Ishikawa (cell line): Measurements from ENCODE around the gene THRAP3.

Experiments used
- CEBPB ChIP-seq: IDR thresholded peaks from 2 replicates; pipeline ENCODE4 v1.6.1; 2012
- CREB1 ChIP-seq: IDR thresholded peaks from 2 replicates; pipeline ENCODE4 v1.6.1; 2012; ENCODE audit warnings: low read depth
- EGR1 ChIP-seq: IDR thresholded peaks from 2 replicates; pipeline ENCODE4 v1.6.1; 2012
- EP300 ChIP-seq: IDR thresholded peaks from 2 replicates; pipeline ENCODE4 v1.6.1; 2012; ENCODE audit warnings: borderline replicate concordance
- FOXM1 ChIP-seq: IDR thresholded peaks from 2 replicates; pipeline ENCODE4 v1.6.1; 2012; ENCODE audit warnings: low read depth, borderline replicate concordance
- NFIC ChIP-seq: IDR thresholded peaks from 2 replicates; pipeline ENCODE4 v1.6.1; 2012
- RAD21 ChIP-seq: IDR thresholded peaks from 2 replicates; pipeline ENCODE4 v1.6.1; 2012; ENCODE audit warnings: low read depth
- TAF1 ChIP-seq: IDR thresholded peaks from 2 replicates; pipeline ENCODE4 v1.6.1; 2012; ENCODE audit warnings: low read depth, mild to moderate bottlenecking
- TCF12 ChIP-seq: IDR thresholded peaks from 2 replicates; pipeline ENCODE4 v1.6.1; 2012; ENCODE audit warnings: low read depth
- TEAD4 ChIP-seq: IDR thresholded peaks from 2 replicates; pipeline ENCODE4 v1.6.1; 2012
- YY1 ChIP-seq: IDR thresholded peaks from 2 replicates; pipeline ENCODE4 v1.6.1; 2012; ENCODE audit warnings: low read depth
- ZBTB7A ChIP-seq: IDR thresholded peaks from 2 replicates; pipeline ENCODE4 v1.6.1; 2012; ENCODE audit warnings: low read depth
- TF ChIP-seq, protein P1 (sequence below): IDR thresholded peaks from 2 replicates; pipeline ENCODE4 v1.6.1; 2012
- TF ChIP-seq, protein P2 (sequence below): IDR thresholded peaks from 2 replicates; pipeline ENCODE4 v1.6.1; 2012
- TF ChIP-seq, protein P3 (sequence below): IDR thresholded peaks from 2 replicates; pipeline ENCODE4 v1.6.1; 2012; ENCODE audit warnings: low read depth, mild to moderate bottlenecking

Gene THRAP3

DNA sequence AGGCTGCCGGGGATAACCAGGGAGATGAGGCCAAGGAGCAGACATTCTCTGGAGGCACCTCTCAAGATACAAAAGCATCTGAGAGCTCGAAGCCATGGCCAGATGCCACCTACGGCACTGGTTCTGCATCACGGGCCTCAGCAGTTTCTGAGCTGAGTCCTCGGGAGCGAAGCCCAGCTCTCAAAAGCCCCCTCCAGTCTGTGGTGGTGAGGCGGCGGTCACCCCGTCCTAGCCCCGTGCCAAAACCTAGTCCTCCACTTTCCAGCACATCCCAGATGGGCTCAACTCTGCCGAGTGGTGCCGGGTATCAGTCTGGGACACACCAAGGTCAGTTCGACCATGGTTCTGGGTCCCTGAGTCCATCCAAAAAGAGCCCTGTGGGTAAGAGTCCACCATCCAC, 62.6 kb downstream of the THRAP3 start:
- no peak for TF ChIP-seq EGR1
- TF ChIP-seq CREB1: no peak
- TF ChIP-seq NFIC: no peak
- no peak for TF ChIP-seq TAF1
- no peak for TF ChIP-seq RAD21
- TF ChIP-seq, protein P1, sequence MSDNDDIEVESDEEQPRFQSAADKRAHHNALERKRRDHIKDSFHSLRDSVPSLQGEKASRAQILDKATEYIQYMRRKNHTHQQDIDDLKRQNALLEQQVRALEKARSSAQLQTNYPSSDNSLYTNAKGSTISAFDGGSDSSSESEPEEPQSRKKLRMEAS: no peak
- no peak for TF ChIP-seq ZBTB7A
- no peak for TF ChIP-seq TEAD4
- TF ChIP-seq, protein P2, sequence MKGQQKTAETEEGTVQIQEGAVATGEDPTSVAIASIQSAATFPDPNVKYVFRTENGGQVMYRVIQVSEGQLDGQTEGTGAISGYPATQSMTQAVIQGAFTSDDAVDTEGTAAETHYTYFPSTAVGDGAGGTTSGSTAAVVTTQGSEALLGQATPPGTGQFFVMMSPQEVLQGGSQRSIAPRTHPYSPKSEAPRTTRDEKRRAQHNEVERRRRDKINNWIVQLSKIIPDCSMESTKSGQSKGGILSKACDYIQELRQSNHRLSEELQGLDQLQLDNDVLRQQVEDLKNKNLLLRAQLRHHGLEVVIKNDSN: no peak
- no peak for TF ChIP-seq EP300
- no peak for TF ChIP-seq CEBPB
- TF ChIP-seq, protein P3, sequence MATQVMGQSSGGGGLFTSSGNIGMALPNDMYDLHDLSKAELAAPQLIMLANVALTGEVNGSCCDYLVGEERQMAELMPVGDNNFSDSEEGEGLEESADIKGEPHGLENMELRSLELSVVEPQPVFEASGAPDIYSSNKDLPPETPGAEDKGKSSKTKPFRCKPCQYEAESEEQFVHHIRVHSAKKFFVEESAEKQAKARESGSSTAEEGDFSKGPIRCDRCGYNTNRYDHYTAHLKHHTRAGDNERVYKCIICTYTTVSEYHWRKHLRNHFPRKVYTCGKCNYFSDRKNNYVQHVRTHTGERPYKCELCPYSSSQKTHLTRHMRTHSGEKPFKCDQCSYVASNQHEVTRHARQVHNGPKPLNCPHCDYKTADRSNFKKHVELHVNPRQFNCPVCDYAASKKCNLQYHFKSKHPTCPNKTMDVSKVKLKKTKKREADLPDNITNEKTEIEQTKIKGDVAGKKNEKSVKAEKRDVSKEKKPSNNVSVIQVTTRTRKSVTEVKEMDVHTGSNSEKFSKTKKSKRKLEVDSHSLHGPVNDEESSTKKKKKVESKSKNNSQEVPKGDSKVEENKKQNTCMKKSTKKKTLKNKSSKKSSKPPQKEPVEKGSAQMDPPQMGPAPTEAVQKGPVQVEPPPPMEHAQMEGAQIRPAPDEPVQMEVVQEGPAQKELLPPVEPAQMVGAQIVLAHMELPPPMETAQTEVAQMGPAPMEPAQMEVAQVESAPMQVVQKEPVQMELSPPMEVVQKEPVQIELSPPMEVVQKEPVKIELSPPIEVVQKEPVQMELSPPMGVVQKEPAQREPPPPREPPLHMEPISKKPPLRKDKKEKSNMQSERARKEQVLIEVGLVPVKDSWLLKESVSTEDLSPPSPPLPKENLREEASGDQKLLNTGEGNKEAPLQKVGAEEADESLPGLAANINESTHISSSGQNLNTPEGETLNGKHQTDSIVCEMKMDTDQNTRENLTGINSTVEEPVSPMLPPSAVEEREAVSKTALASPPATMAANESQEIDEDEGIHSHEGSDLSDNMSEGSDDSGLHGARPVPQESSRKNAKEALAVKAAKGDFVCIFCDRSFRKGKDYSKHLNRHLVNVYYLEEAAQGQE: no peak
- TF ChIP-seq FOXM1: no peak
- TF ChIP-seq TCF12: no peak
- no peak for TF ChIP-seq YY1

DNA sequence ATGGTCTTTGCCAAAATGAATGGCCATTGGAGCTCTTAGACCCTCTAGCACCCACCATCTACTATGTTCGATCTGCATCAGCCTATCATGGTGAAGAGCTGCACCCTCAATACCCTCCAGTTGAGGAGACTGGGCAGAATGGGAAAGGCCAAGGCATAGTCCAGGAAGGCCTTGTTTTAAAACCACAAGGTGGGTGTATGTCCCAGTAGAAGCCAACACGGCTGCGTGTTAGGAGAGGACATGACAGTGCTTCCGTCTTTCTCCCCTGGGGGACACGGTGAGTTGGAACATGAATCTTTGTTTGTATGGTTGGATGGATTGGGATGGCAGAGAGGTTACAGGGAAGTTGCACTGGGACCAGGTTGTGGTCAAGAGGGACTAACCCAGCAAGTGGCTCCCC, 63.4 kb downstream of the THRAP3 start:
- TF ChIP-seq FOXM1 (no peak), ZBTB7A (no peak), TEAD4 (no peak), TCF12 (no peak), YY1 (no peak), NFIC (no peak), RAD21 (no peak)
- TF ChIP-seq, protein P2: no peak
- TF ChIP-seq, protein P3: no peak
- TF ChIP-seq, protein P1: no peak

DNA sequence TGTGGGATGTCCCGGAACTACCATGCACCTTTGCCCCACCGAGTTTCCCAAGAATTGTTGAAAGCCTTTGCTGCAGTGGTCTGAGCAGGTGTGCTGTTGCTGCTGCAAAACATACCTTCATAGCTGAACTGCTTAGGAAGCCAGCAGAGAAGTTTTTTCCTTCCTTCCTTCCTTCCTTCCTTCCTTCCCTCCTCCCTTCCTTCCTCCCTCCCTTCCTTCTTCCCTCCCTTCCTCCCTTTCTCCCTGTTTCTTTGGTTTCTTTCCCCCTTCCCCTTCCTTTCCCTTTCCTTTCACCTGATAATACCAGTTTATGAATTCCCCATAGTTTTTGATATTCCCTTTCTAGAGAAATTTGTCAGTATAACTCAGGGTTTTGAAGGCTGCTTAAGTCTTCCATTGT, 71.1 kb downstream of the THRAP3 start:
- TF ChIP-seq NFIC: no peak
- TF ChIP-seq TEAD4: no peak
- no peak for TF ChIP-seq YY1
- no peak for TF ChIP-seq EGR1
- TF ChIP-seq CREB1: no peak

DNA sequence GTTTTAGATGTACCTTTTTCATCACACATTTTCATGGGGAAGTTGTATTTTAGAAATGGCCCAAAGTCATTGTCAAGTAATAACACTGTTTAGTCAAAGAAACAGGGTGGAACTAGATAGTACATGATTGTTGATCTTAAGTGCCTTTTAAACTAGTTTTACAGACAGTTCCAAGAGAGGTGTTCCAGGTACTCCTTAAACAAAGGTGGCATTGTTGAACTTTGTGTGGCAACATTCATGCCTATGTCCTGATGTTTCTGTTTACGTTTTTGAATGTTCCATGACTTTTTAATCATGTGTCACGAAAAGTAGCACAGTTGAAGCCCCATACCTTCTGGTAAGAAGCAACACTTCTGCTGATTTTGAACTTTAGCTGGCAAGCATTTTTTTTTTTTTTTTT, 72.8 kb downstream of the THRAP3 start:
- TF ChIP-seq, protein P2: no peak
- TF ChIP-seq TCF12 (no peak), EGR1 (no peak), TAF1 (no peak), YY1 (no peak), TEAD4 (no peak), RAD21 (no peak), NFIC (no peak), ZBTB7A (no peak), FOXM1 (no peak), CREB1 (no peak), EP300 (no peak), CEBPB (no peak)
- TF ChIP-seq, protein P3: no peak
- TF ChIP-seq, protein P1: no peak
